Measurements from ENCODE around the gene UBE2D2. TPM values are rescaled to one million over a fixed set of nuclear protein-coding genes. Genes with fewer than 3 reads are reported as not detected.

Gene UBE2D2
- total and polyA plus RNA-seq, 2 donors (not counting 1 experiment from before 2014, with no cell fraction given), result 64.3 to 168 TPM

GRCh38 chr5:139652788-139653241, 91.7 kb downstream of the UBE2D2 start:
- POLR2A ChIA-PET, result interaction anchor here (1.5 to 13.2 kb wide), 6 partner anchors 8 to 113 kb away, joined by 3 to 511 read pairs (median 56); no protein-coding TSS in a partner anchor
- Histone ChIP-seq H3K4me1 (ENCODE audit: control insufficient read depth in 2 of 2, insufficient read depth in 2 of 2, low read length in 2 of 2) (peaks cover 69 to 74% of the 10 kb centered on the region in 2 donors), H3K4me2 (replicated peaks; ENCODE audit: low read depth, low read length, poor library complexity, severe bottlenecking) (peak overlapping the region; percentile 80), H3K79me2 (ENCODE audit: control insufficient read depth, insufficient read depth, low read length) (peaks cover 100% of the 10 kb centered on the region), H3K36me3 (replicated peaks in 1 of 2; ENCODE audit: control extremely low read depth in 1 of 2, control insufficient read depth in 1 of 2, extremely low read depth in 1 of 2, insufficient read depth in 2 of 2, low read length in 1 of 2) (peaks cover 0 to 21% of the 10 kb centered on the region in 2 experiments), H3K9ac (ENCODE audit: low read length) (peak overlapping the region; percentile 91), H3K27ac (ENCODE audit: low read length in 2 of 2) (peak overlapping the region; percentile 71 to 90), H4K20me1 (ENCODE audit: control insufficient read depth, insufficient read depth, low read length, poor library complexity, severe bottlenecking) (peaks cover 92% of the 10 kb centered on the region), H3K27me3 (replicated peaks in 1 of 4; ENCODE audit: control extremely low read depth in 1 of 4, control insufficient read depth in 3 of 4, insufficient read depth in 4 of 4, low read length in 3 of 4) (no peaks in the 10 kb centered on the region), H3K4me3 (ENCODE audit: control extremely low read depth in 1 of 5, extremely low read depth in 1 of 5, insufficient read depth in 1 of 5, low read depth in 2 of 5, low read length in 4 of 5) (peak overlapping the region; percentile 41 to 98 (median 95)), H3K9me3 (ENCODE audit: control extremely low read depth in 1 of 3, control insufficient read depth in 2 of 3, insufficient read depth in 1 of 3, low read length in 2 of 3) (no peaks in the 10 kb centered on the region), H2AFZ (ENCODE audit: insufficient read depth, low read depth, low read length, poor library complexity, severe bottlenecking) (no peak overlapping the region)
- peak overlapping the region; percentile 88 for H3K4me3 Mint-ChIP-seq
- no peaks in the 10 kb centered on the region for H3K9me3 Mint-ChIP-seq (ENCODE audit: insufficient read depth)
- ATAC-seq (ENCODE audit: low read depth) (peak; percentile 6), DNase-seq (peak; percentile 72)
- intact Hi-C loops (cut with micrococcal nuclease), result loop anchor here (1.0 to 2.0 kb wide), 4 partner anchors 8 to 94 kb away; no protein-coding TSS in a partner anchor
- TF ChIP-seq EZH2 (IDR thresholded peaks at IDR 0.05; ENCODE audit: borderline replicate concordance, insufficient read depth, low read depth, low read length, poor library complexity, severe bottlenecking) (no peak), CTCF (IDR thresholded peaks at IDR 0.05) (no peak)
- no peaks in the 10 kb centered on the region for H3K27me3 Mint-ChIP-seq
- H3K27ac Mint-ChIP-seq, result peak overlapping the region; percentile 94
- 20% methylated on average over 1 of the region's 5 CpGs for WGBS (ENCODE audit: insufficient coverage)
- H3K4me1 Mint-ChIP-seq, result peaks cover 72% of the 10 kb centered on the region
- CTCF ChIA-PET, result interaction anchor here (0.6 to 15.3 kb wide), 8 partner anchors 8 to 100 kb away, joined by 3 to 338 read pairs (median 14); partner anchors contain the start of gene UBE2D2

GRCh38 chr5:139653616-139654015, 92.5 kb downstream of the UBE2D2 start:
- H3K4me1 Mint-ChIP-seq, result peaks cover 78% of the 10 kb centered on the region
- H3K9ac ChIP-seq (ENCODE audit: low read length), result peak overlapping the region; percentile 91
- H3K4me3 Mint-ChIP-seq, result peak overlapping the region; percentile 88
- peaks cover 0 to 21% of the 10 kb centered on the region in 2 experiments for H3K36me3 ChIP-seq (replicated peaks in 1 of 2; ENCODE audit: control extremely low read depth in 1 of 2, control insufficient read depth in 1 of 2, extremely low read depth in 1 of 2, insufficient read depth in 2 of 2, low read length in 1 of 2)
- H3K27ac Mint-ChIP-seq, result peak overlapping the region; percentile 94
- POLR2A ChIA-PET, result interaction anchor here (0.6 to 13.2 kb wide), 6 partner anchors 7 to 132 kb away, joined by 3 to 511 read pairs (median 43); no protein-coding TSS in a partner anchor
- no peaks in the 10 kb centered on the region for H3K9me3 ChIP-seq (ENCODE audit: control extremely low read depth in 1 of 3, control insufficient read depth in 2 of 3, insufficient read depth in 1 of 3, low read length in 2 of 3)
- H3K4me1 ChIP-seq (ENCODE audit: control insufficient read depth in 2 of 2, insufficient read depth in 2 of 2, low read length in 2 of 2), result peaks cover 77 to 81% of the 10 kb centered on the region in 2 donors
- H2AFZ ChIP-seq (ENCODE audit: insufficient read depth, low read depth, low read length, poor library complexity, severe bottlenecking), result no peak overlapping the region
- WGBS (ENCODE audit: insufficient coverage), result no CpG with 5 or more reads among the region's 5 CpGs
- no peaks in the 10 kb centered on the region for H3K27me3 Mint-ChIP-seq
- no peaks in the 10 kb centered on the region for H3K27me3 ChIP-seq (replicated peaks in 1 of 4; ENCODE audit: control extremely low read depth in 1 of 4, control insufficient read depth in 3 of 4, insufficient read depth in 4 of 4, low read length in 3 of 4)
- peak overlapping the region in 2 of 5 experiments; percentile 98 for H3K4me3 ChIP-seq (ENCODE audit: control extremely low read depth in 1 of 5, extremely low read depth in 1 of 5, insufficient read depth in 1 of 5, low read depth in 2 of 5, low read length in 4 of 5)
- ATAC-seq (ENCODE audit: low read depth) (no peak), DNase-seq (no peak)
- peak overlapping the region; percentile 71 to 90 for H3K27ac ChIP-seq (ENCODE audit: low read length in 2 of 2)
- peaks cover 100% of the 10 kb centered on the region for H3K79me2 ChIP-seq (ENCODE audit: control insufficient read depth, insufficient read depth, low read length)
- TF ChIP-seq CTCF (IDR thresholded peaks at IDR 0.05), result no peak
- no peak for TF ChIP-seq EZH2 (IDR thresholded peaks at IDR 0.05; ENCODE audit: borderline replicate concordance, insufficient read depth, low read depth, low read length, poor library complexity, severe bottlenecking)
- no peaks in the 10 kb centered on the region for H3K9me3 Mint-ChIP-seq (ENCODE audit: insufficient read depth)
- intact Hi-C loops (cut with micrococcal nuclease), result loop anchor here (2.0 kb wide), 2 partner anchors 17 to 93 kb away; no protein-coding TSS in a partner anchor
- peaks cover 100% of the 10 kb centered on the region for H4K20me1 ChIP-seq (ENCODE audit: control insufficient read depth, insufficient read depth, low read length, poor library complexity, severe bottlenecking)
- H3K4me2 ChIP-seq (replicated peaks; ENCODE audit: low read depth, low read length, poor library complexity, severe bottlenecking), result peak overlapping the region; percentile 80
- CTCF ChIA-PET, result interaction anchor here (3.6 to 15.3 kb wide), 3 partner anchors 14 to 36 kb away, joined by 24 to 338 read pairs (median 188); no protein-coding TSS in a partner anchor

All from B cell (primary cell).